ENCODE measurements around the gene PRIMA1.

The PRIMA1 gene

GRCh38 chr14:93765155-93765554 lies 23.1 kb downstream of the PRIMA1 start:
- in situ Hi-C loops (cut with MboI; ENCODE audit: low pct_unique_long_range_greater_than_20kb, low sequenced_read_pairs, unreplicated experiment): no loop called here
- DNase-seq (ENCODE audit: low spot score): no peak
- no peak for TF ChIP-seq CTCF (IDR thresholded peaks at IDR 0.05; ENCODE audit: extremely low read depth, insufficient read depth, missing control alignments)

GRCh38 chr14:93764211-93764659 lies 24.1 kb downstream of the PRIMA1 start:
- in situ Hi-C loops (cut with MboI; ENCODE audit: low pct_unique_long_range_greater_than_20kb, low sequenced_read_pairs, unreplicated experiment): no loop called here
- DNase-seq (ENCODE audit: low spot score): no peak
- TF ChIP-seq CTCF (IDR thresholded peaks at IDR 0.05; ENCODE audit: extremely low read depth, insufficient read depth, missing control alignments): no peak

- DNase-seq (ENCODE audit: low spot score): no peak
- TF ChIP-seq CTCF (IDR thresholded peaks at IDR 0.05; ENCODE audit: extremely low read depth, insufficient read depth, missing control alignments): no peak
- in situ Hi-C loops (cut with MboI; ENCODE audit: low pct_unique_long_range_greater_than_20kb, low sequenced_read_pairs, unreplicated experiment): no loop called here
Observed at GRCh38 chr14:93759719-93760307, 28.5 kb downstream of the PRIMA1 start.

GRCh38 chr14:93757206-93757605 lies 31.1 kb downstream of the PRIMA1 start:
- no peak for TF ChIP-seq CTCF (IDR thresholded peaks at IDR 0.05; ENCODE audit: extremely low read depth, insufficient read depth, missing control alignments)
- no peak for DNase-seq (ENCODE audit: low spot score)
- in situ Hi-C loops (cut with MboI; ENCODE audit: low pct_unique_long_range_greater_than_20kb, low sequenced_read_pairs, unreplicated experiment): no loop called here

GRCh38 chr14:93753647-93754046 lies 34.6 kb downstream of the PRIMA1 start:
- no peak for TF ChIP-seq CTCF (IDR thresholded peaks at IDR 0.05; ENCODE audit: extremely low read depth, insufficient read depth, missing control alignments)
- DNase-seq (ENCODE audit: low spot score): no peak
- in situ Hi-C loops (cut with MboI; ENCODE audit: low pct_unique_long_range_greater_than_20kb, low sequenced_read_pairs, unreplicated experiment): no loop called here

GRCh38 chr14:93752980-93753561 lies 35.2 kb downstream of the PRIMA1 start:
- no peak for TF ChIP-seq CTCF (IDR thresholded peaks at IDR 0.05; ENCODE audit: extremely low read depth, insufficient read depth, missing control alignments)
- in situ Hi-C loops (cut with MboI; ENCODE audit: low pct_unique_long_range_greater_than_20kb, low sequenced_read_pairs, unreplicated experiment): no loop called here
- no peak for DNase-seq (ENCODE audit: low spot score)
